ENCODE measurements around the gene AAGAB. TPM values are rescaled to one million over a fixed set of nuclear protein-coding genes. Genes with fewer than 3 reads are reported as not detected.

The AAGAB gene
- total and polyA plus RNA-seq, 2 donors (not counting 1 experiment from before 2014, with no cell fraction given) = 55.8 to 62.5 TPM

GRCh38 chr15:67180035-67180434 lies 74.4 kb downstream of the AAGAB start:
- Histone ChIP-seq H3K79me2 (ENCODE audit: control insufficient read depth, insufficient read depth, low read length) (peaks cover 53% of the 10 kb centered on the region), H3K9me3 (ENCODE audit: control insufficient read depth, insufficient read depth, low read depth, low read length) (no peaks in the 10 kb centered on the region), H3K4me2 (ENCODE audit: extremely low read depth, insufficient read depth, low read length) (no peak overlapping the region), H4K20me1 (ENCODE audit: control insufficient read depth, extremely low read depth, insufficient read depth, low read length) (no peaks in the 10 kb centered on the region), H3K4me3 (replicated peaks in 1 of 4; ENCODE audit: control extremely low read depth in 1 of 4, insufficient read depth in 1 of 4, low read depth in 3 of 4, low read length in 4 of 4) (no peak overlapping the region), H3K27me3 (ENCODE audit: control insufficient read depth, insufficient read depth, low read length) (no peaks in the 10 kb centered on the region), H3K4me1 (ENCODE audit: control insufficient read depth, extremely low read depth, insufficient read depth, low read length) (peaks cover 71% of the 10 kb centered on the region), H3K27ac (ENCODE audit: insufficient read depth, low read length) (peak overlapping the region; percentile 84), H3K36me3 (ENCODE audit: control insufficient read depth, insufficient read depth, low read length) (peaks cover 42% of the 10 kb centered on the region), H3K9ac (ENCODE audit: insufficient read depth, low read length) (no peak overlapping the region), H2AFZ (ENCODE audit: low read length) (no peak overlapping the region)
- DNase-seq (ENCODE audit: low read depth in 2 of 2) = no peak
- TF ChIP-seq EZH2 (IDR thresholded peaks at IDR 0.05; ENCODE audit: low read length, missing control alignments) = no peak
- TF ChIP-seq CTCF (conservative IDR thresholded peaks at IDR 0.05 in 1 of 2, IDR thresholded peaks at IDR 0.05 in 1 of 2; ENCODE audit: low read depth in 1 of 2, low read length in 2 of 2) = no peak

GRCh38 chr15:67179411-67179995 lies 75.0 kb downstream of the AAGAB start:
- peaks cover 39% of the 10 kb centered on the region for H3K36me3 ChIP-seq (ENCODE audit: control insufficient read depth, insufficient read depth, low read length)
- H3K9me3 ChIP-seq (ENCODE audit: control insufficient read depth, insufficient read depth, low read depth, low read length) = no peaks in the 10 kb centered on the region
- no peaks in the 10 kb centered on the region for H3K27me3 ChIP-seq (ENCODE audit: control insufficient read depth, insufficient read depth, low read length)
- DNase-seq (ENCODE audit: low read depth in 2 of 2) = no peak
- H3K4me2 ChIP-seq (ENCODE audit: extremely low read depth, insufficient read depth, low read length) = no peak overlapping the region
- no peak overlapping the region for H3K9ac ChIP-seq (ENCODE audit: insufficient read depth, low read length)
- no peak for TF ChIP-seq CTCF (conservative IDR thresholded peaks at IDR 0.05 in 1 of 2, IDR thresholded peaks at IDR 0.05 in 1 of 2; ENCODE audit: low read depth in 1 of 2, low read length in 2 of 2)
- H3K79me2 ChIP-seq (ENCODE audit: control insufficient read depth, insufficient read depth, low read length) = peaks cover 52% of the 10 kb centered on the region
- H3K4me1 ChIP-seq (ENCODE audit: control insufficient read depth, extremely low read depth, insufficient read depth, low read length) = peaks cover 71% of the 10 kb centered on the region
- peak overlapping the region; percentile 84 for H3K27ac ChIP-seq (ENCODE audit: insufficient read depth, low read length)
- H2AFZ ChIP-seq (ENCODE audit: low read length) = no peak overlapping the region
- no peaks in the 10 kb centered on the region for H4K20me1 ChIP-seq (ENCODE audit: control insufficient read depth, extremely low read depth, insufficient read depth, low read length)
- no peak overlapping the region for H3K4me3 ChIP-seq (replicated peaks in 1 of 4; ENCODE audit: control extremely low read depth in 1 of 4, insufficient read depth in 1 of 4, low read depth in 3 of 4, low read length in 4 of 4)

- Histone ChIP-seq H3K4me2 (ENCODE audit: extremely low read depth, insufficient read depth, low read length) (peak overlapping the region; percentile 8), H3K4me3 (replicated peaks in 1 of 4; ENCODE audit: control extremely low read depth in 1 of 4, insufficient read depth in 1 of 4, low read depth in 3 of 4, low read length in 4 of 4) (no peak overlapping the region), H4K20me1 (ENCODE audit: control insufficient read depth, extremely low read depth, insufficient read depth, low read length) (no peaks in the 10 kb centered on the region), H2AFZ (ENCODE audit: low read length) (no peak overlapping the region), H3K27me3 (ENCODE audit: control insufficient read depth, insufficient read depth, low read length) (no peaks in the 10 kb centered on the region), H3K4me1 (ENCODE audit: control insufficient read depth, extremely low read depth, insufficient read depth, low read length) (peaks cover 71% of the 10 kb centered on the region), H3K9me3 (ENCODE audit: control insufficient read depth, insufficient read depth, low read depth, low read length) (no peaks in the 10 kb centered on the region), H3K79me2 (ENCODE audit: control insufficient read depth, insufficient read depth, low read length) (peaks cover 55% of the 10 kb centered on the region), H3K9ac (ENCODE audit: insufficient read depth, low read length) (no peak overlapping the region), H3K27ac (ENCODE audit: insufficient read depth, low read length) (peak overlapping the region; percentile 84), H3K36me3 (ENCODE audit: control insufficient read depth, insufficient read depth, low read length) (peaks cover 45% of the 10 kb centered on the region)
- peak; percentile 98 to 99 for DNase-seq (ENCODE audit: low read depth in 2 of 2)
- TF ChIP-seq EZH2 (IDR thresholded peaks at IDR 0.05; ENCODE audit: low read length, missing control alignments) (no peak), CTCF (conservative IDR thresholded peaks at IDR 0.05 in 1 of 2, IDR thresholded peaks at IDR 0.05 in 1 of 2; ENCODE audit: low read depth in 1 of 2, low read length in 2 of 2) (no peak)
Measured at GRCh38 chr15:67178569-67179210, 75.8 kb downstream of the AAGAB start.

Measured in fibroblast of lung (primary cell).